Heart left ventricle (tissue), 13 donors: ENCODE data around the gene CIP2A.

Source experiments
- POLR2A ChIP-seq, 2 donors: fragments of 450-650 bp; IDR thresholded peaks; one replicate each; pipeline ENCODE4 v1.6.1; 2017; ENCODE audit warnings: antibody characterized with exemption in 2 of 2, mild to moderate bottlenecking in 2 of 2, moderate library complexity in 2 of 2
- TF ChIP-seq, protein P1 (sequence below), 12 donors: fragments of 200-600 bp; sonication (generic) in 4 of 12; IDR thresholded peaks; one replicate each; pipeline versions ENCODE4 v1.5.0 to v1.8.0; 2018 to 2022; ENCODE audit warnings: antibody characterized with exemption in 12 of 12, mild to moderate bottlenecking in 5 of 12
- donor health status: ischemic (EF 13 %, LVEDD 7.1; RV severe dilation, severe dysfunction).
- donor health status: DM: no; HTN: yes; CAD: no.
- donor health status: DM: no; HTN: no; CAD: no.
- donor health status: ischemic (EF 25% LVEDD 6.9; RV normal size, moderate dysfunction).
- donor health status: ischemic (EF 25% LVEDD 5.7; RV mildly dilated, moderate dysfunction).
- donor health status: ischemic (EF 35%, LVEDD 5.7; RV mildly dilated, moderate dysfunction).
- donor health status: nonischemic (EF 11% LVEDD 7.7; RV severe dilation, severe dysfunction).
- donor health status: DM: yes; HTN: yes; CAD: no.
- donor health status: PGD.
- donor health status: ischemic (EF 29% LVEDD 5.4; RV normal size, mild dysfunction).
- donor health status: nonischemic (EF 23%, LVEDD 6.1; RV moderate dilation, normal function).

DNA sequence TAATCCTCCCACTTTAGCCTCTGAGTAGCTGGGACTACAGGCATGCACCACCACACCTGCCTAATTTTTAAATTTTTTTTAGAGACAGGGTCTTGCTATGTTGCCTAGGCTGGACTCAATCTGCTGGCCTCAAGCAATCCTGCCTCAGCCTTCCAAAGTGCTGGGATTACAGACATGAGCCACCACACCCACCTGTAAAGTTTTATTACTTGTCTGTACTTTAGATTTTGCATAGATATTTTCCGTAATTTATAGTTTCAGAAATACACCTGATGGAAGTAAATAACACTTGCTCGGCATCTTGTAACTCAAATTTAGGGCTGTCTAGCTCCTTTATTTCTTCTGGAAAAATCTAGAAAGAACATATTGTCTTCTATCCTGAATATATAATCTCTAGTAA lies 6.1 kb upstream of the CIP2A start:
- TF ChIP-seq, protein P1, sequence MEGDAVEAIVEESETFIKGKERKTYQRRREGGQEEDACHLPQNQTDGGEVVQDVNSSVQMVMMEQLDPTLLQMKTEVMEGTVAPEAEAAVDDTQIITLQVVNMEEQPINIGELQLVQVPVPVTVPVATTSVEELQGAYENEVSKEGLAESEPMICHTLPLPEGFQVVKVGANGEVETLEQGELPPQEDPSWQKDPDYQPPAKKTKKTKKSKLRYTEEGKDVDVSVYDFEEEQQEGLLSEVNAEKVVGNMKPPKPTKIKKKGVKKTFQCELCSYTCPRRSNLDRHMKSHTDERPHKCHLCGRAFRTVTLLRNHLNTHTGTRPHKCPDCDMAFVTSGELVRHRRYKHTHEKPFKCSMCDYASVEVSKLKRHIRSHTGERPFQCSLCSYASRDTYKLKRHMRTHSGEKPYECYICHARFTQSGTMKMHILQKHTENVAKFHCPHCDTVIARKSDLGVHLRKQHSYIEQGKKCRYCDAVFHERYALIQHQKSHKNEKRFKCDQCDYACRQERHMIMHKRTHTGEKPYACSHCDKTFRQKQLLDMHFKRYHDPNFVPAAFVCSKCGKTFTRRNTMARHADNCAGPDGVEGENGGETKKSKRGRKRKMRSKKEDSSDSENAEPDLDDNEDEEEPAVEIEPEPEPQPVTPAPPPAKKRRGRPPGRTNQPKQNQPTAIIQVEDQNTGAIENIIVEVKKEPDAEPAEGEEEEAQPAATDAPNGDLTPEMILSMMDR (IDR thresholded peaks at IDR 0.05), result no peak
- TF ChIP-seq POLR2A (IDR thresholded peaks at IDR 0.05), result no peak
